Caki2 (cell line): Measurements from ENCODE around the gene NXPH2. TPM values are rescaled to one million over a fixed set of nuclear protein-coding genes. Genes with fewer than 3 reads are reported as not detected.
"Not testable (repeated sequence)": the region's sequence is repeated elsewhere in the genome, so short reads cannot be mapped to it uniquely, and the experiment has no call there.

Experiments
- DNase-seq: peaks from one replicate; pipeline ENCODE4 v3.0.0-alpha.2; 2015; ENCODE audit warnings: low read depth
- in situ Hi-C: cut with HindIII; loops from 2 replicates; pipeline ENCODE4 v1.10.0; 2016; ENCODE audit warnings: low sequenced_read_pairs, low pct_unique_long_range_greater_than_20kb, mixed read lengths
- total RNA-seq: library from RNA; depleted of rRNA; stranded (reverse); fragments of >200 nt; shearing (Covaris generic); gene quantifications from 2 replicates; pipeline ENCODE4 v1.2.3, GENCODE V29; 2014; ENCODE audit warnings: low replicate concordance

Gene NXPH2
- total RNA-seq, 1 experiment from 2014 or later, result 1.6 TPM

DNA sequence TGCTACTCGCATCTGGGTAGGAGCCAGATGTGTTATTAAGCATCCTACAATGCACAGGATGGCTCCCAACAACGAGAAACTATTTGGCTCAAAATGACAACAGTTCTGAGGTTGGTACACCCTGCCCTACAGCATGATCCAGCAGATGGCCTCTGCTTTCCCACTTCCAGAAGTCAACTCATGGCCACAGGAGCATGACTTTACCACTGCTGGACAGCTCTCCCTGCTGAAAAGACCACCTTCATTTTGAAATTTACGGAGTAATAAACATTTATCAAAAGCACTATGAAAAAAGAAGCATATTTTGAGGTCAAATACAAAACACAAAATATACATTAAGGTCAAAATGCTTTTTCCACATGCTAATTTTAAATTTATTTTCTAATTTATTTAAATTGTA lies 13.7 kb downstream of the NXPH2 start:
- DNase-seq, result no peak
- in situ Hi-C loops, result no loop called here

DNA sequence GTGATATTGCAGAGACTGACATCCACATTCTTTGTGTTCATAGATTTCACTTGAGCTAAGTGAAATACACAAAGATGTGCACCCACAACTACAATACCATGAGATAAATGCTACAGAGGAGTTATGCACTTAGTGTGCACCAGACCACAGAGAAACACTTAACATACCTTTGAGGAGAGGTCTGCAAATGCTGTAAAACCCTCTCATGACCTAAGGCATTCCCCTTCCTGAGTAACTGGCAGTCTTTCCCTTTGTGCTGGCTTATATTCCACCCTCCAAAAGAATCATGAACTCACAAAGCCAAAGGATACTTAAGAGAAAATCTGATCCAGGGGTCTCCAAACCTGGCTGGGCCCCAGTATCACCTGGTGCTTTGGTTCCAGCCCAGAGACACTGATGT lies 16.2 kb downstream of the NXPH2 start:
- in situ Hi-C loops, result no loop called here
- no peak for DNase-seq

DNA sequence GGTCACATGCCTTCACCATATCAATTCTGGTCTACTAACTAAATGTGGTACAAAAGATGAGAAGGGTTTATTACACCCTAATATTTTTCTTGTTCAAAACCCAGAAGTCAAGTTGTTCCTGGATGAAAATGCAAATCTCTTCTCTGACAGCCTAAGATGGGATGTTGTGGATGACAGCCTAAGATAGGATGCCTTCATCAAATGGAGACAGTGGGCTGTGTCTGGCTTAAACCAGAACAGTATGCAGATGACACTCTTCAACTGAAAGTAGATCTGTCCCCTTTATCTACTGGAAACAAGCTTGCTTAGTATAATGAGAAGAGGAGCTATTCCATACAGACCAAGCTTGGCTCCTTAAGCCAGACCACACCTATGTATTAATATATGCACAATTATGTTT lies 17.7 kb downstream of the NXPH2 start:
- in situ Hi-C loops, result no loop called here
- DNase-seq, result no peak

DNA sequence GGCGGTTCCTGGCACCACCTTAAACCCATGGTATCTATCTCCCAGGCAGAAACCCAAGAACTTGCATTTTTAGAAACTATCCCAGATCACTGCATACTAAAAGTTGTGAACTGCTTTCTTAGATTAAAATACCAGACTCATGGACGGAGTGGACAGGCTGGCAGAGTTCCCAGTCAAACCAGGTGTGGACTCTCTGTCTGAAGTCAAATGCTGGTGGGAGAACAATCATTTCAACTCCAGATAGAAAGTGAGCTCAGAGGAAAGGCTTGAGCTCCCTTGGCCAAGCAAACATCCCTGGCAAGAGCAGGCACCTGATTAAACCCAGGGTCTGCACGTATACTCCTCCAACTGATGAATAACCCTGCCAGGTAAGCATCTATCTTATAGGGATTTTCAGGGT lies 19.5 kb downstream of the NXPH2 start:
- in situ Hi-C loops, result no loop called here
- DNase-seq, result no peak

DNA sequence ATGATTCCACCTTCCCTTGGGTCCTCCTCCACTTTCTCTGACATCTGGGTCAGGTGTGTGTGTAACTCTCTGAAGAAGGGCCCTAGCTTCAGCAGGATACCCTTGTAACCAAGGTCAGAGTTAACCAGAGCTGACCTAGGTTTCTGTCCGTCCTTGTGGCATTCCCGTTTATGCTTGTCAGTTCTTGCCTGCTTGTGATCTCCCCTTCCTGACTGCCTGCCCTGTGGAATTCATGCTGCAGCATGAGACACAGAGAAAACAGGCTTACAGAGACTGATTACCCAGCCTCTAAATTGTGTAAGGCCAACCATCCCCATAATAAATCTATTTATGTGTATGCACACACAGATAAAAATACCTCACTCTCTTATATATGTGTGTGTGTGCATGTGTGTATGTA lies 22.8 kb downstream of the NXPH2 start:
- DNase-seq, result no peak
- in situ Hi-C loops, result no loop called here

DNA sequence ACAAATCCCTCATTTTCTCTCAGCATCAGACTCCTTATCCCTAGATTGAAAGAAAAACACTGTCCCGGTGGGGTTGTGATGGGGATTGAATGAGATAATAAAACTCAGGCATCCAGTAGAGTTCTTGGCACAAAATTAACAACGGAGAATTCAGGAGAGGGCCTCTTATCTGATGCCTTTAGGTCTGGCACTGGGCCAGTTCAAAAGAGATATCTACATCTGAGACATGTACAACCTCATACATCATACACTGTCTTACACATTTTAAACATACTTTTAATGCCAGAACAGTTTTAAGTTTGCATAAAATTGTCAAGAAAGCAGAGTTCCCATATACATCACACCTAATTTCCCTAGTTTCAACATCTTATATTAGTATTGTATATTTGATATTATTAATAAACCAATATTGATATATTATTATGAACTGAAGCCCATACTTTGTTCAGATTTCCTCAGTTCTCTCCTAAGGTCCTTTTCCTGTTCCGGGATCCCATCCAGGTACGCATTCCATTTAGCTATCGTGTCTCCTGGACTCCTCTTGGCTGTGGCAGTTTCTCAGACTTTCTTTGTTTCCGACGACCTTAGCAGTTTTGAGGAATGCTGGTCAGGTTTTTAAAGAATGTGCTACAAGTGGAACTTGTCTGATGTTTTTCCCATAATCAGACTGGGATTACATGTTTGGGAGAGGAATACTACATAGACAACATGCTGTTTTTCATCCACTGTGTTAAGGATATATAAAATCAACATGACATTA lies 27.8 kb downstream of the NXPH2 start:
- no peak for DNase-seq
- in situ Hi-C loops, result no loop called here

DNA sequence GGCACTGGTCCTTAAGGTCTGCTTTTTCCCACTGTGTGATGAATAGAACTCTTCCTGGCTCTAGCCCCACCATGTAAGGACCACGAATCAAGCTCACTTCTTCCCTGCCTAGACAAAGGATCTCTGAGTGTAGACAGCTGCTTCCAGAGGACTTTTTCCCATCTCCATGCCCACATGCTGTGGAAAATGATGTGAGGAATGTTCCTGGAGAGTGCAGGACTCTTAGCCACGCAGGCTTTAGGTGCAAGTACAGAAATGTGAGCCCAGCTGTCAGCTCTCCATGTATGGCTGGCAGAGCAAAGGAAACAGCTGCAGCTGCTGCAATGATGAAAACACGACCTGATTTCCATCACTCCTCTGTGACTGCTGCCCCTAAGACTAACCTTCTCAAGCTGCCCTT lies 35.5 kb downstream of the NXPH2 start:
- in situ Hi-C loops, result no loop called here
- no peak for DNase-seq

DNA sequence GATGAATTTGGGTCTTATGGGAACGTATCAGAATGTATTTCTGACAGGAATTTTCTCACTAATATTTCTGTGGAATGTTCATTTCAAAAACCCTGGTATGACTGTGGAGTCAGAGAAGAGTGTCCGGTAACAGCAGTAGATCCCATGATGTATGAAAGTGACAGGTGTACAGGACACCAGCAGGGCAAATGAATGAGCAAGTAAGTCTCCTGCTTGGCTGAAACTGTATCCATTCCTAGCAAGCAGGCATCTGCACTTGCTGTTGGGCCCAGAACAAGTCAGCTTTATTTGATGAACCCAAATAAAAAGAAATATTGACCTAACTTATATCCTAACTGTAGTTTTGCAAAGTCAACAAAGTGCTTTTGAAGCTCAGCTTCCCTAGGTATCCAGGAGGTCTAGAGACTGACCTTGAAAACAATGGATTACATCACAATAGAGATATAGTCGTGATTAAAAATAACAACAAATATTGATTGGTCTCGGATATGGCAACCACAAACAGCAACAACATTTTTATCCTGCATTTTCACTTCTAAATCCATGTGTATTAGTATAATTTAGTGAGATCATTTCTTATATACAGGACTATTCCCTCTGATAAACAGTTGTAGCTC lies 37.6 kb downstream of the NXPH2 start:
- DNase-seq, result no peak
- in situ Hi-C loops, result no loop called here

DNA sequence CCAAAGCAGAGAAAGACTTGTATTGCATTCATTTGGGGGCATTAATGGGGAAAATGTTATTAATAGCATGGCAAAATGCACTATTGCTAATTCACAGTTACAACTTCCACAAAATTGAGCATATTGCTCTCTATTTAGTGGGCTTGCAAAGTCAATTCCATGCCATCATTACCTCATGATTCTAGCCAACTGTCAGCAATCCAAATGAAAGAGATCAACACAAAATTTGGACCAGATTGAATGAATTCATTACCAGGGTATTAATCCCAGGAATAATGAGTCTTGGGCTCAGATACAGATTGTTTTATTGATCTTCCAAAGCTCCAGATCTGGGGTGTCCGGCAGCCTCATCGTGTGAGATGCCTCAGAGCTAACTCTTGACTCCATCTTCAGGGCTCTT lies 38.3 kb downstream of the NXPH2 start:
- in situ Hi-C loops, result no loop called here
- no peak for DNase-seq

DNA sequence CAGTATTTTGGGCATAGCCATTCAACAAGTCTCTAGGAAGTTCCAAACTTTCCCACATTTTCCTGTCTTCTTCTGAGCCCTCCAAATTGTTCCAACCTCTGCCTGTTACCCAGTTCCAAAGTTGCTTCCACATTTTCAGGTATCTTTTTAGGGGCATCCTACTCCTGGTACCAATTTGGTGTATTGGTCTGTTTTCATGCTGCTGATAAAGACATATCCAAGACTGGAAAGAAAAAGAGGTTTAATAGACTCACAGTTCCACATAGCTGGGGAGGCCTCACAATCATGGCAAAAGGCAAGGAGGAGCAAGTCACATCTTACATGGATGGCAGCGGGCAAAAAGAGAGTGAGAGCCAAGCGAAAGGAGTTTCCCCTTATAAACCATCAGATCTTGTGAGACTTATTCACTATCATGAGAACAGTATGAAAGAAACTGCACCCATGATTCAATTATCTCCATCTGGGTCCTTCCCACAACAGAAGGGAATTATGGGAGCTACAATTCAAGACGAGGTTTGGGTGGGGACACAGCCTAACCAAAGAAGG lies 43.1 kb downstream of the NXPH2 start:
- in situ Hi-C loops, DNase-seq: not testable (repeated sequence)

DNA sequence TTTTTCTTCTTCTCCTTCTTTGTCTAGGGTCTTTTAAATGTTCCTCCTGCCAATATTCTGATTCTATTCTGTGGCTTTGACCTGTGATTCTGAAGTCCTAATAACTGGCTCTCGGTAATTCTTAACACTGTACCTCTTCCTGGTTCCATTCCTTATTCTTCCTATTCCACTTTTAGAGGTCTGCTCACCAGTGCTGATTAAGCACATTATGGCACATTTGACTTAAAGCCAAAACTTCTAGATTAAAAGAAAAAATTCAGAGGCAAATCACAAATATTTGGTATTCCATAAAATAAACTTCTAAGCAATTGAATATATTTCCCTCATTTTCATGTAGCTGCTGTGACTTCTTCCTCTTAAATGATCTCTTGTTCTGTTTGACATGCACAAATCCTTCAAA lies 47.5 kb downstream of the NXPH2 start:
- no peak for DNase-seq
- in situ Hi-C loops, result no loop called here

DNA sequence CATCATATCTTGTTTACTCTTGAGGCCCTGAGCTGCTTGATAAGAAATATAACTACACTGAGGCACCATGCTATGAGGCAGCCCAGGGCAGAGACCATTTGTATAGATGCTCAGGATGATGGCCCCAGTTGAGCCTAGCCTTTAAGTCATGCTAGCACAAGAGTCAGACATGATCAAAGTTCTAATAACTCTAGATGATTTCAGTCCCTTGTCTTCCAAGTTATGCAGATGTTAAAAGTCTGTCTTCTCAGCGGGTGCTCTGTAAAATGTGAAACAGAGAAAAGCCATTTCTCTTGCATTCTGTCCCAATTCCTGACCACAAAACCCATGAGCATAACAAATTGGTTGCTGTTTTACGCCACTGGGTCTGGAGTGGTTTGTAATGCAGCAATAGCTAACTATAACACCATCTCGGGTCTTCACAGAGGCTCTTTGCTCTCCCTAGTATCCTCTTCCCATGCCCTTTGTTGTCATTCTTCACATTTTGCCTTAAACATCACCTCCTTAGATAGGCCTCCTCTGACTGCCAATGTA lies 49.6 kb downstream of the NXPH2 start:
- in situ Hi-C loops, result no loop called here

DNA sequence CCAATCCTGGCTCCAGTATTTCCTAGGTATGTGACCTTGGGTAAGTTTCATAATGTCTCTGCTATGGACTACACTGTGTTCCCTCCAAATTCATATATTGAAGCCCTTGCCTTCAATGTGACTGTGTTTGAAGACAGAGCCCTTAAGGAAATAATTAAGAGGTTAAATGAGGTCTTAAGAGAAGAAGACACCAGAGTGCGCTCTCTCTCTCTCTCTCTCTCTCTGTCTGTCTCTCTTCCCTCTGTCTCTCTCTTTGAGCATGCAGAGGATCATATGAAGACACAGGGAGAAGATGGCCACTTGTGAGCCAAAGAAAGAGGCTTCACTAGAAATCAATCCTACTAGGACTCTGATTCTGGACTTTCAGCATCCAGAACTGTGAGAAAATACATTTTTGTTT lies 52.2 kb downstream of the NXPH2 start:
- in situ Hi-C loops, result no loop called here
- DNase-seq, result no peak

More for the DNA sequence above, 49.6 kb downstream of the NXPH2 start:
- no peak for DNase-seq

DNA sequence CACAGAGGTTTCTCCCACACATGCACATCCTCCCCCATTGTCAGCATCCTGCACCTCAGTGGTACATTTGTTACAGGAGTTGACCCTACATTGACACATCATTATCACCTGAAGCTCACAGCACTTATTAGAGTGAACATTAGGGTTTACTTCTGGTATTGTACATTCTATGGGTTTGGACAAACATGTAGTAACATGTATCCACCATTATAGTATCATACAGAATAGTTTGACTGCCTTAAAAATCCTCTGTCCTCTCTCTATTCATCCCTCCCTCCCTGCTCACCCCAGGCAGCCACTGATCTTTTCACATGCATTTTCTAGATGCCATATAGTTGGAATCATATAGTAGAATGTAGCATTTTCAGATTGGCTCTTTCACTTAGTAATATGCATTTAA lies 53.5 kb downstream of the NXPH2 start:
- in situ Hi-C loops, result no loop called here
- no peak for DNase-seq

DNA sequence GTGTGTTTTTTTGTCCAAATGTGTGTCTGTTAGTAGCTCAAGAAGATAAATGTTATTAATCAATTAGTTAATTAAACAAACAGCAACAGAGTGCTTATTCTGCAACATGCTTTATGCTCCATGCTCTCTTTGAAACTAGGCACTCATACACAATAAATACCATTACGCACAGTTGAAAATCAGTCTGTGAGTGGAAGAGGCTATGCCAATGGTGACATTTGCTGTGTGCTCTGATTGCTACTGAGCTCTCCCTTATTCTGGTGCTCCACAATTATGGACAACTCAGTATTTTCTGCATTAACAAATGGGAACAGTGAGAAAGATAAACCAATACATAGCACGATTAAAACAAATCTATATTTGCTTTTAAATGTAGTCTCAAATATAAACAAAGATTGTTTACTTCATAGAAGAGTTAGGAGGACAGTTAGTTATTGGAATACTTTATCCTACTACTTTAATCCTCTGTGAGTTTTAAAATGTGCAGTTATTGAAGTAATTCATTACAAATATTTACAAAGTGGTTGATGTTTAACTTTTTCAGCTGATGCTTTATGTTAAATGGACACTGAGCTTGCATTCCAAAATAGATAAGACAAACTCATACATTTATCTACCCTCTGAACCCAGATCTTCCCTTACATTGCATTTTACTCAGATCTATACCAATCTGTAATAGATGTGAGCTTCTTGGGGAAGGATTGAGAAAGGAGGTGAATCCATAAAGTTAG lies 55.3 kb downstream of the NXPH2 start:
- DNase-seq, result no peak
- in situ Hi-C loops, result no loop called here

DNA sequence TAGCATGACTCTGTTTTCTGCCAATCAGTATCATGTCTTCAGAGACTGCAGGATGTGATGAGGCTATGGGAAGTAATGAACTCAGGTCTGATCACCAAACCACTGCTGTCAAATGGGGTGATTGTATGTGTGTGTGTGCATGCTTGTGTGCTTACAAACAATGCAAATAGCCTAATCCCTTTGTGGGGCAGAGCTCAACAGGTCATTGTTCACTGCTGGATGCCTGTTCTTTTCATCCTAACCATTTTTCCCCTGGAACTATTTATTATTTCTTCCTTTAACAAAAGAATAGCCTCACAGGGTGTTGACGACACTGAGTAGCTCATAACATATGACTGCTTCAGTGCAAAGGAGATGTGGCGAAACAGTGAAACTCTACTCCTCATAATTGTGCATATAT lies 55.9 kb downstream of the NXPH2 start:
- DNase-seq, result no peak
- in situ Hi-C loops, result no loop called here

DNA sequence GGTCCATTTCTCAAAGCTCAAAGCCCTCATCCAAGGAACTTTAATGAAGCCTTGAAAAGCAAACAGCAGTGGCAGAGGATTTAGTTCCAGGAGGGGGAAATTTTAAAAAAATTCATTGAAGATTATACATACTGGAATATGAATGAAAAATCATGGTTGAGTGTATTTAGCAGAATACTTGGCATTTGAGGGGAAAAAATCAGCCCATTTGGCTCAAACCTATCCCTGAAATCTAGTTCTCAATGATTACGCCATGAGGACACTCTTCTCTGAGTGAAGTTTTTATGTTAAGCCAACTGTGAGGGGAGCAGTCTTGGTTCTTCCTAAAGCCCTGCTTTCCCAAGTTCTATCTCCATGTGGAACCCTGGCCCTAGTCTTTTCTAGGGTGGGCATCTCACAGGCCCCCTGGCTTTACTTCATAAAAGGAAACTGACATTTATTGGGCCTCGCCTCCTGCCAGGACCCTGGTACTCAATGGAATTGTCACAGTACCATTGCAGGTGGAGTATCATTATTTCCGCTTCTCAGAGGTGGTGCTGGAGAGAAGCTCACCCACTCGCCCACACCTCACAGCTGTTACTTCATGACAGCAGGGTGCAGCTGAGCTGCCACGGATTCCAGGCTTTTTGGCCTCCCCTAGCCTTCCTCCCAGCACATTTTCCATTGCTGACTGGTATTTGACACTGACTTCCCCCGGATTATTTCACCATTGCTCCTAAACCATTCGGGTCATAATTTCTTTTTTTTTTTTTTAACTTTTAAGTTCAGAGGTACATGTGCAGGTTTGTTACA lies 56.8 kb downstream of the NXPH2 start:
- in situ Hi-C loops, result no loop called here
- DNase-seq, result no peak

DNA sequence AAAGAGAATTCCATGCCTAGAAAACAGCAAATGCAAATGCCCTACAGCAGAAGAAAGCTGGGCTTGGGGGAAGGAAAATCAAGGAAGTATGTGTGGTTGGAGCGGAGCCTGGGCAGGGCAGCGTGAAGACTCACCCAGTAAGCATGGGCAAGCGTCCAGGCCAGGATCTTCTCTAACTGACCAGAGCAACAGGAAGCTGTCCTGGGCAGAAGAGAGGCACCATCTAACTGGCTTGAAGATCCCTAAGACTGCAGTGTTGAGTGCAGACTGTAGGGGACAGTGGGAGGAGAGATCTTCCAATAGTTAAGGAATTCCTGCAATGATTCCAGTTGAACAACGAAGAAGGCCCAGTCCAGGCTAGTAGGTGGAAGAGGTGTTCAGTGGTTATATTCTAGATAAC lies 57.9 kb downstream of the NXPH2 start:
- DNase-seq, result no peak
- in situ Hi-C loops, result no loop called here
